NCI-H2227 treated with DMSO at 0.1 percent for 48 hours (cell line): Measurements from ENCODE around the gene DDX10.

Experiments
- DNase-seq: peaks from one replicate; lab custom pipeline; 2025; lab: John Stamatoyannopoulos, UW

The DDX10 gene

GRCh38 chr11:108654994-108655631, 9.8 kb upstream of the DDX10 start:
- peak; percentile 11 for DNase-seq

GRCh38 chr11:108662700-108663099, 2.2 kb upstream of the DDX10 start:
- no peak for DNase-seq

GRCh38 chr11:108663154-108663877, 1.6 kb upstream of the DDX10 start:
- no peak for DNase-seq

GRCh38 chr11:108666373-108666772, 1.5 kb downstream of the DDX10 start:
- DNase-seq = no peak

- no peak for DNase-seq
Measured at GRCh38 chr11:108669286-108669685, 4.4 kb downstream of the DDX10 start.

- no peak for DNase-seq
Measured at GRCh38 chr11:108669711-108670110, 4.8 kb downstream of the DDX10 start.

GRCh38 chr11:108670451-108670850, 5.6 kb downstream of the DDX10 start:
- no peak for DNase-seq

- DNase-seq = no peak
Measured at GRCh38 chr11:108672113-108672512, 7.2 kb downstream of the DDX10 start.

GRCh38 chr11:108672786-108673185, 7.9 kb downstream of the DDX10 start:
- no peak for DNase-seq

GRCh38 chr11:108679045-108679444, 14.2 kb downstream of the DDX10 start:
- no peak for DNase-seq

GRCh38 chr11:108680271-108680670, 15.4 kb downstream of the DDX10 start:
- no peak for DNase-seq

GRCh38 chr11:108685419-108686130, 20.7 kb downstream of the DDX10 start:
- no peak for DNase-seq

GRCh38 chr11:108693852-108694251, 29.0 kb downstream of the DDX10 start:
- no peak for DNase-seq

GRCh38 chr11:108694846-108695245, 30.0 kb downstream of the DDX10 start:
- no peak for DNase-seq

- DNase-seq = peak; percentile 6
Measured at GRCh38 chr11:108697872-108698473, 33.1 kb downstream of the DDX10 start.

- DNase-seq = no peak
Measured at GRCh38 chr11:108698844-108699642, 34.2 kb downstream of the DDX10 start.

- no peak for DNase-seq
Measured at GRCh38 chr11:108703916-108704315, 39.0 kb downstream of the DDX10 start.

GRCh38 chr11:108705061-108705460, 40.2 kb downstream of the DDX10 start:
- DNase-seq = no peak

- no peak for DNase-seq
Measured at GRCh38 chr11:108708173-108708572, 43.3 kb downstream of the DDX10 start.

- no peak for DNase-seq
Measured at GRCh38 chr11:108709741-108710140, 44.9 kb downstream of the DDX10 start.

- no peak for DNase-seq
Measured at GRCh38 chr11:108713076-108713790, 48.4 kb downstream of the DDX10 start.
